ENCODE results near the gene HDGFL2.

- TF ChIP-seq CTCF (IDR thresholded peaks at IDR 0.05 in 8 of 11, conservative IDR thresholded peaks at IDR 0.05 in 3 of 11) (no peak), POLR2A (IDR thresholded peaks at IDR 0.05) (no peak)
These were observed 41.2 kb downstream of the HDGFL2 start for GRCh38 chr19:4513248-4513647.

Measured in spleen (tissue), 7 donors.